Measurements from ENCODE around the gene TUBA4A. TPM values are rescaled to one million over a fixed set of nuclear protein-coding genes. Genes with fewer than 3 reads are reported as not detected.

TUBA4A gene
- total and polyA plus RNA-seq, 9 of the 15 experiments (the other 6 are each of a cell fraction or from before 2014, with no cell fraction given) = 25.1 to 174 (median 42.4) TPM

GRCh38 chr2:219272356-219272755 is 18.6 kb upstream of the TUBA4A start (continued):
- TF ChIP-seq, protein P1, sequence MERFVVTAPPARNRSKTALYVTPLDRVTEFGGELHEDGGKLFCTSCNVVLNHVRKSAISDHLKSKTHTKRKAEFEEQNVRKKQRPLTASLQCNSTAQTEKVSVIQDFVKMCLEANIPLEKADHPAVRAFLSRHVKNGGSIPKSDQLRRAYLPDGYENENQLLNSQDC (CRISPR knock-in tag; IDR thresholded peaks at IDR 0.05) = no peak
- TF ChIP-seq ZNF140 (CRISPR knock-in tag; IDR thresholded peaks at IDR 0.05) = no peak
- TF ChIP-seq FOXM1 (IDR thresholded peaks at IDR 0.05; ENCODE audit: low read depth) = no peak
- no peak for TF ChIP-seq FOXM1 (CRISPR knock-in tag; IDR thresholded peaks at IDR 0.05; ENCODE audit: low read depth)

DNA sequence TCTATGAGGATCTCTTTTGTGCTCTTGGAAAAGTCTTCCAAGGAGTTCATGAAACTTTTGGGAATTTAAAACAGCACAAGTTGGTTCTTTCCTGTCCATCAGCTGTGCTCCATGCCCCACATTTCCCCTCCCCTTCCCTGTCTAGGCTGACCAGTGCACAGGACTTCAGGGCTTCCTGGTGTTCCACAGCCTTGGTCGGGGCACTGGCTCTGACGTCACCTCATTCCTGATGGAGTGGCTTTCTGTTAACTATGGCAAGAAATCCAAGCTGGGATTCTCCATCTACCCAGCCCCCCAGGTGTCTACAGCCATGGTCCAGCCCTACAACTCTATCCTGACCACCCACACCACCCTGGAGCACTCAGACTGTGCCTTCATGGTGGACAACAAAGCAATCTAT is 17.3 kb upstream of the TUBA4A start:
- no TSS peak for BruUV-seq (replicated peaks)
- no peak for TF ChIP-seq ZNF184 (CRISPR knock-in tag; IDR thresholded peaks at IDR 0.05)
- TF ChIP-seq SIN3B (IDR thresholded peaks at IDR 0.05; ENCODE audit: low read depth) = no peak
- no peak for TF ChIP-seq ARHGAP35 (IDR thresholded peaks at IDR 0.05; ENCODE audit: partially characterized antibody)
- no peak for TF ChIP-seq KLF6 (CRISPR knock-in tag; IDR thresholded peaks at IDR 0.05; ENCODE audit: borderline replicate concordance)
- TF ChIP-seq ZNF79 (CRISPR knock-in tag; IDR thresholded peaks at IDR 0.05; ENCODE audit: low read depth) = no peak
- no peak for TF ChIP-seq PURB (CRISPR knock-in tag; IDR thresholded peaks at IDR 0.05; ENCODE audit: low read depth)
- TF ChIP-seq ASH1L (IDR thresholded peaks at IDR 0.05; ENCODE audit: borderline replicate concordance, low read depth, partially characterized antibody) = no peak
- no peak for TF ChIP-seq KLF13 (tag; IDR thresholded peaks at IDR 0.05; ENCODE audit: borderline replicate concordance, low read depth)
- no peak for TF ChIP-seq NCOA4 (IDR thresholded peaks at IDR 0.05; ENCODE audit: partially characterized antibody)
- no peak for TF ChIP-seq RBBP5 (IDR thresholded peaks at IDR 0.05; ENCODE audit: borderline replicate concordance, insufficient read depth, low read length, poor library complexity, severe bottlenecking)
- TF ChIP-seq, protein P2, sequence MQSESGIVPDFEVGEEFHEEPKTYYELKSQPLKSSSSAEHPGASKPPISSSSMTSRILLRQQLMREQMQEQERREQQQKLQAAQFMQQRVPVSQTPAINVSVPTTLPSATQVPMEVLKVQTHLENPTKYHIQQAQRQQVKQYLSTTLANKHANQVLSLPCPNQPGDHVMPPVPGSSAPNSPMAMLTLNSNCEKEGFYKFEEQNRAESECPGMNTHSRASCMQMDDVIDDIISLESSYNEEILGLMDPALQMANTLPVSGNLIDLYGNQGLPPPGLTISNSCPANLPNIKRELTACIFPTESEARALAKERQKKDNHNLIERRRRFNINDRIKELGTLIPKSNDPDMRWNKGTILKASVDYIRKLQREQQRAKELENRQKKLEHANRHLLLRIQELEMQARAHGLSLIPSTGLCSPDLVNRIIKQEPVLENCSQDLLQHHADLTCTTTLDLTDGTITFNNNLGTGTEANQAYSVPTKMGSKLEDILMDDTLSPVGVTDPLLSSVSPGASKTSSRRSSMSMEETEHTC (IDR thresholded peaks at IDR 0.05) = no peak
- TF ChIP-seq KAT8 (IDR thresholded peaks at IDR 0.05; ENCODE audit: low read depth) = no peak
- no peak for TF ChIP-seq MEF2A (IDR thresholded peaks at IDR 0.05; ENCODE audit: control insufficient read depth, low read depth, low read length)
- H3K9ac ChIP-seq (ENCODE audit: insufficient read depth in 1 of 2, low read depth in 2 of 2, low read length in 2 of 2) = no peak overlapping the region
- no peak overlapping the region for H2AFZ ChIP-seq (ENCODE audit: low read depth, low read length)
- POLR2A ChIA-PET = interaction anchor here (2.1 kb wide), 1 partner anchor 10 kb away, joined by 7 read pairs; no protein-coding TSS in a partner anchor
- FAIRE-seq (no peak), ATAC-seq (no peak), DNase-seq (ENCODE audit: extremely low read depth in 1 of 4, low spot score in 3 of 4) (no peak)
- H3K79me2 ChIP-seq (ENCODE audit: control insufficient read depth, insufficient read depth, low read length) = no peaks in the 10 kb centered on the region
- no peak overlapping the region for H3K4me2 ChIP-seq (ENCODE audit: insufficient read depth, low read length)
- WGBS (ENCODE audit: insufficient coverage, low coverage, missing lambda C conversion rate) = 15% methylated on average over 2 of the region's 2 CpGs
- in situ Hi-C loops (cut with MboI) = no loop called here
- intact Hi-C loops (cut with micrococcal nuclease) = no loop called here
- H3K9me1 ChIP-seq (ENCODE audit: control insufficient read depth, insufficient read depth, low read length) = no peaks in the 10 kb centered on the region
- H3K36me3 ChIP-seq (ENCODE audit: control insufficient read depth, insufficient read depth, low read length) = no peaks in the 10 kb centered on the region
- peaks cover 0 to 6% of the 10 kb centered on the region in 2 experiments; a peak in 2 of 5 replicates for H3K4me1 ChIP-seq (replicated peaks in 1 of 2; ENCODE audit: control insufficient read depth in 2 of 2, insufficient read depth in 2 of 2, low read length in 2 of 2)
- H4K20me1 ChIP-seq (replicated peaks; ENCODE audit: control insufficient read depth, insufficient read depth, low read length) = no peaks in the 10 kb centered on the region
- CTCF ChIA-PET (ENCODE audit: low intra/inter-chr PET ratio) = no interaction called here
- H3K27me3 ChIP-seq (ENCODE audit: control insufficient read depth in 2 of 2, insufficient read depth in 2 of 2, low read length in 2 of 2) = no peaks in the 10 kb centered on the region
- H3K9me3 ChIP-seq (replicated peaks; ENCODE audit: control insufficient read depth, insufficient read depth, low read depth, low read length) = no peaks in the 10 kb centered on the region
- no peak overlapping the region for H3K27ac ChIP-seq (ENCODE audit: extremely low read depth, low read depth, low read length)
- H3K4me3 ChIP-seq = no peak overlapping the region
